GM19463 (cell line): ENCODE data around the gene TBC1D22A.
A peak's percentile ranks its signal among the peaks of the same experiment; 100 is the strongest.
"Not testable (repeated sequence)": the region's sequence is repeated elsewhere in the genome, so short reads cannot be mapped to it uniquely, and the experiment has no call there.

Source experiments
- ATAC-seq: cut with Tn5 transposase; IDR thresholded peaks from one replicate; pipeline ENCODE4 v1.9.1; 2021; ENCODE audit warnings: mild to moderate bottlenecking, moderate library complexity; ENCODE audit not compliant: unreplicated experiment

TBC1D22A gene

GRCh38 chr22:46773076-46773475 is 10.6 kb downstream of the TBC1D22A start:
- no peak for ATAC-seq

- peak; percentile 36 for ATAC-seq
Observed at GRCh38 chr22:46774253-46774979, 12.0 kb downstream of the TBC1D22A start.

GRCh38 chr22:46774980-46775849 is 12.8 kb downstream of the TBC1D22A start:
- no peak for ATAC-seq

DNA sequence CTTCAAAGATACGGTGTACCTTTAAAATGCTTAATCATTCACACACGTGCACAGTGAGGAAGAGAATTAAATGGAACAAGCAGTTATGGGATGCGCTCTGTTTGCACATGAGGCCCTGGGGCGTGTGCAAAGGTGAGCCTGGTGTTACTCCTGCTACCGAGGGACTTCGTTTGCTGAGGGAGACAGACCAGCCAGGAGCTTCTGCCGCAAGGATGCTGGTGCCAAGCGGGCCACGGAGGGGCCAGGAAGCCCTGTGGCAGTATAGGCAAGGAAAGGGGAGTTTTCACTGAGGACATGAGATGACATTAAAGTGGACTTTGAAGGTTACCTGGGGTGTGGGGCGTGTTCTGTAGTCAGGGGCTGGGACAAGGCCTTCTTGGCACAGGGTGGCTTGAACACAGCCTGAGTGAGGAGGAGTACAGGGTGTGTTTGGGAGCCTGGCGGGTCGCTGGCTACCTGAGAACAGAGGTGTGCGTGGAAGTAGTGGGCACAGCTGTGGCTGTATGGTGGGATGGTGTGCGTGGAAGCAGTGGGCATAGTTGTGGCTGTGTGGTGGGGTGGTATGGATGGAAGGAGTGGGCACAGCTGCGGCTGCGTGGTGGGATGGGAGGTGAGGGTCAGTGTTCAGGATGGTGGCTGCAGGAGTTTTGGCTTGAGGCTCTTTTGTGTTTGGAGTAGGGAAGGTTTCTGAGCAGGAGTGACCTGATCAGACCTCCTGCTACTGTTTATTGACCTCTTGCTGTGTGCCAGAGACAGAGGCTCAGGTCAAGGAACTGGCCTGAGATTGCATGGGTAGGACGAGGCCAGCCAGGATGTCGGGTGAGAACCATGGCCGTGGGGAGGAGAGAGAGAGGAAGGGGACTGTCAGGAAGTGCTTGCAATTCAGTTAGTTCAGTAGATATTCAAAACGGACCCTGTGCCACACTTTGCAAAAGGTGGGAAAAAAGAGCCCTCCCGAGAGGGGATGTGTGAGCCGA is 13.7 kb downstream of the TBC1D22A start:
- no peak for ATAC-seq

- no peak for ATAC-seq
Observed at GRCh38 chr22:46776876-46777608, 14.6 kb downstream of the TBC1D22A start.

DNA sequence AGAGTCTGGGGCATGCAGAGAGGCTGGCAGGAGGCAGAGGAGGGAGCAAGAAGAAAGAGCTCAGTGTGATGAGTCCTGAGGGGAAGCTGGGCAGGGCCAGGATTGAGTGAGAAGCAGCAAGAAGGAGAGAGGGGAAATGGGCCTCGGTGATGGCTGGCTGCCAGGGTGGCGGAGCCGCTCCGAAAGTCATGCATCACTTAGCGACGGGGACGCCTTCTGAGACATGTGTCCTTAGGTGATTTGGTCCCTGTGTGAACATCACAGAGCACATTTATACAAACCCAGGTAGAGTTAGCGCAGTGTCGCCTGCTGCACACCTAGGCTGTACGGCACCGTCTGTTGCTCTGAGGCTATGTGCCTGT is 15.1 kb downstream of the TBC1D22A start:
- ATAC-seq, result no peak

DNA sequence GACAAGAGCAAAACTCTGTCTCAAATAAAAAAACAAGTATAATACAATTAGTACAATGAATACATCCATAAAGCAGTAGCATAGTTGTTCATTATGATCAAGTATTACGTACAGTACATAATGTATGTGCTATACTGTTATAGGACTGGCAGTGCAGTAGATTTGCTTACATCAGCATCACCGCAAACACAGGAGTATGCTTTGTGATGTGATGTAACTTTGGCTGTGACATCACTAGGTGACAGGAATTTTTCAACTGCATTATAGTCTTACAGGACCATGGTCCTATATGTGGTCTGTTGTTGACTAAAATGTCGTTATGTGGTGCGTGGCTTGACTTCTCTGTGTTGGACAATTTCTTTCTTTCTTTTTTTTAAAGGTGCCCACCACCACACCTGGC is 16.6 kb downstream of the TBC1D22A start:
- no peak for ATAC-seq

GRCh38 chr22:46779651-46780050 is 17.2 kb downstream of the TBC1D22A start:
- no peak for ATAC-seq

GRCh38 chr22:46780453-46780852 is 18.0 kb downstream of the TBC1D22A start:
- no peak for ATAC-seq

GRCh38 chr22:46781291-46781690 is 18.8 kb downstream of the TBC1D22A start:
- ATAC-seq, result no peak

- ATAC-seq, result not testable (repeated sequence)
Observed at GRCh38 chr22:46782200-46782599, 19.8 kb downstream of the TBC1D22A start.

DNA sequence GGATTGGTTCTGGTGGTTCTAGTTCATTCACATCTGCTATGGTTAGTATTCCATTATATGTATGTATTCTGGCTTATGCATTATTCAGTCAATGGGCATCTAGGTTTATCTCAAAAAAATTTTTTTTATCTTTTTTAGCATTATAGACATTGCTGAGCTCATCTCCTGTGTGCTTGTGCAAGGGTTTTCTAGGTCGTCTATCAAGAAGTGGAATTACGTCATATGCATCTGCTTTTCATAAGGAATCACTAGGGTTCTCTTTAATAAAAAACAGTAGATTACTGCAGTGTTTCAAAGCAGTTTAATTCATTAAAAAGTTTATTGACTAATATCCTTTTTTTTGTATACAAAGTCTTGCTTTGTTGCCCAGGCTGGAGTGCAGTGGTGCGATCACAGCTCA is 21.3 kb downstream of the TBC1D22A start:
- ATAC-seq, result no peak

DNA sequence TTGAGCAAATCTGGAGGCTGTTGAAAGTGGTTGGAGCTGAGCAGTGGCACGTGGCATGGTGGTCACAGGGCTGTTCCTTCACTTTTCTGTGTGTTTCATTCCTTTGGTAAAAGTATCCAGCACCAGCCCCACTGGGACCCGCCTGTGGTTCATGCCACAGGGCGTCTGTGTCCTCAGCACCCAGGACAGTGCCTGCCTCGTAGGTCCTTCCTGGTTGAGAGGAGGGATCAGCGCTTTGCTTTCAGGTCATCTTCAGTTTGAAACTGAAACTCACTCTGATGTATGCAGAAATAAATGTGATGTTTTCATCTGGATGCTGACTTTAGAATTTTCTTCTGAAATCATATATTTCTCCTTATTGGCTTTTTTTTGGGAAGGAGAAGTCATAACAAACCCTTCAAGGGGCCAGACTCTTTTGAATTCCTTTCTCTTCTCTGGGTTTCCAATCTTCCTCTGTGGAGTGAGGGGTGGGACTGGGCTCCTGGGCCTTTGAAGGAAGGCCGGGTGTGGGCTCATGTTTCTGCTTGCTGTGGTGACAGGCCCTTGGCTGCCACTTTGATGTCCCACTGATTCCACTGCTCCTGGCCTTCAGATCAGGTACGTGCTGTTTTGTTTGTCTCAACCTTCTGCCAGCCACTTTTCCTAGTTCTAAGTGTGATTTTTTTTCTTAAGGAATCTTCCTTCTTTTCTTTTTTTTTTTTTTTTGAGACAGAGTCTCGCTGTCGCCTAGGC is 26.2 kb downstream of the TBC1D22A start:
- no peak for ATAC-seq

DNA sequence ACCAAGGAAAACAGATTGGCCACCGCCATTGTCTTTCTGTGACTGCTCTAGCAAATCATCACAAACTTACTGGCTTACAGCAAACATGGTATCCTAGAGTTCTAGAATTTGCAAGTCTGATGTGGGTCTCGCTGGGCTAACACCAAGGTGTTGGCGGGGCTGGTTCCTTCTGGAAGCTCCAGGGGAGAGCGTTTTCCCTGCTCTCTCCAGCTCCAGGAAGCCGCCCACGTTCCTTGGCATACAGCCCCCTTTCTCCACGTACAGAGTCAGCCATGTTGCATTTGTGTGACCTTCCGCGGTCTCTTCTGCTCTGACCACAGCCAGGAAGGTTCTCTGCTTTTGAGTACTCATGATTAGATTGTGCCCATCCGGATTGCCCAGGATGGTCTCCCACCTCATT is 27.5 kb downstream of the TBC1D22A start:
- ATAC-seq, result no peak

DNA sequence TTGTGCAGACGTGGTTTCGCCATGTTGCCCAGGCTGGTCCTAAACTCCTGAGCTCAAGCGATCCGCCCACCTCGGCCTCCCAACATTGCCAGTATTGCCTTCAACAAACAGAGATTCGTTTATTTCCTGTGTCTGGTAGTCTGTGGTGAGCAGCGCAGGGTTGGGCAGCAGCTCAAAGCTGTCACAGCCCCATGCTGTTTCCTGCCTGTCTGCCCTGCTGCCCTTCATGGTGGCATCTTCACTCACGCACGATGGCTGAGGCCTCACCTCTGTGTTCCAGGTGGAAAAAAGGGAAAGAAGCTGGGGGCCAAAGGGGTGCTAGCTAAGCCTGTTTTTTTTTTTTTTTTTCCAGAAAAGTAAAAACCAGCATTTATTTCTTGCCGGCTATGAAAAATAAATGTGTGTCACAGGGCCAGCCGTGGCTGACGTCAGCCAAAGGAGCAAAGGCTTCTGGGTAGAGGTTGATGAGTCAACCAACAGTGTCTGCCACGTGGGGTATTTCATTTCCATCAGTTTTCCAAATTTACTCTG is 28.8 kb downstream of the TBC1D22A start:
- ATAC-seq, result no peak

- no peak for ATAC-seq
Observed at GRCh38 chr22:46792061-46792796, 29.8 kb downstream of the TBC1D22A start.

DNA sequence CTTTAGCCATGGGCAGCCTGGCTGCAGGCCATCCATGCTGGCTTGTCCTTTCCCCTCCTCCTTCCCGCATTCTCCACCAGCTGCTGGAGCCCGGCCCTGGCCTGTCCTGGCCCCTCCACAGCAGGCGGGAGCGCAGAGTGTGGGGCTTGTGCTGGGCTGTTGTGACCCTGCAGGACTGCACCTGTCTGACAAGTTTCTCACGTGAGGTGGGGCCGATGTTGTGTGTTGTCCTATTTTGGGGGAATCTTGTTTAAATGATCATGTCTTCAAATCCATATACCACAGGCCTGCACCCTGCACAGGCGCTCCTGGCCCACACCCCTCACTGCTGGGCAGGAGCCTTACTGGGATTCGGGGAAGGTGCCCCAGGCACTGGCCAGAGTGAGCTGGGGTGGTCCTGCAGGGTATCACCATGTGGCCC is 30.4 kb downstream of the TBC1D22A start:
- ATAC-seq, result no peak

GRCh38 chr22:46793497-46793896 is 31.0 kb downstream of the TBC1D22A start:
- no peak for ATAC-seq

- no peak for ATAC-seq
Observed at GRCh38 chr22:46794067-46794466, 31.6 kb downstream of the TBC1D22A start.
